DOHH2 (cell line): ENCODE measurements around the gene LTV1.

Experiments
- CTCF ChIP-seq: fragments of 200-600 bp; sonication (generic); IDR thresholded peaks from one replicate; pipeline ENCODE4 v1.5.1; 2014; ENCODE audit warnings: antibody characterized with exemption, mild to moderate bottlenecking, low read depth, low read length; ENCODE audit not compliant: poor library complexity, severe bottlenecking
- EZH2phosphoT487 ChIP-seq: fragments of 200-600 bp; sonication (generic); IDR thresholded peaks from 2 replicates; pipeline ENCODE4 v1.6.1; 2017; ENCODE audit warnings: borderline replicate concordance, mild to moderate bottlenecking, antibody characterized with exemption, low read length, moderate library complexity, mixed read lengths

GRCh38 chr6:143840595-143841265 lies 2.4 kb upstream of the LTV1 start:
- TF ChIP-seq CTCF (no peak), EZH2phosphoT487 (no peak)
